Heart left ventricle (tissue), 13 donors: ENCODE data around the gene OSBP2.

Experiments used
- CTCF ChIP-seq, 12 donors: fragments of 200-600 bp; sonication (generic) in 4 of 12; IDR thresholded peaks; one replicate each; pipeline versions ENCODE4 v1.5.0 to v1.8.0; 2018 to 2022; ENCODE audit warnings: antibody characterized with exemption in 12 of 12, mild to moderate bottlenecking in 5 of 12
- POLR2A ChIP-seq, 2 donors: fragments of 450-650 bp; IDR thresholded peaks; one replicate each; pipeline ENCODE4 v1.6.1; 2017; ENCODE audit warnings: antibody characterized with exemption in 2 of 2, mild to moderate bottlenecking in 2 of 2, moderate library complexity in 2 of 2
- donor health status: ischemic (EF 13 %, LVEDD 7.1; RV severe dilation, severe dysfunction).
- donor health status: DM: no; HTN: yes; CAD: no.
- donor health status: DM: no; HTN: no; CAD: no.
- donor health status: ischemic (EF 25% LVEDD 6.9; RV normal size, moderate dysfunction).
- donor health status: ischemic (EF 25% LVEDD 5.7; RV mildly dilated, moderate dysfunction).
- donor health status: ischemic (EF 35%, LVEDD 5.7; RV mildly dilated, moderate dysfunction).
- donor health status: nonischemic (EF 11% LVEDD 7.7; RV severe dilation, severe dysfunction).
- donor health status: DM: yes; HTN: yes; CAD: no.
- donor health status: PGD.
- donor health status: ischemic (EF 29% LVEDD 5.4; RV normal size, mild dysfunction).
- donor health status: nonischemic (EF 23%, LVEDD 6.1; RV moderate dilation, normal function).

GRCh38 chr22:30712094-30712493, 17.4 kb downstream of the OSBP2 start:
- TF ChIP-seq CTCF (IDR thresholded peaks at IDR 0.05): no peak
- TF ChIP-seq POLR2A (IDR thresholded peaks at IDR 0.05): no peak
